Measurements from ENCODE around the gene PPP1R2.

Gene PPP1R2

GRCh38 chr3:195555110-195555509 lies 12.0 kb upstream of the PPP1R2 start:
- TF ChIP-seq CTBP1 (IDR thresholded peaks at IDR 0.05; ENCODE audit: borderline replicate concordance) (no peak), ARNT (IDR thresholded peaks at IDR 0.05) (no peak), TARDBP (IDR thresholded peaks at IDR 0.05) (no peak), LEF1 (IDR thresholded peaks at IDR 0.05; ENCODE audit: borderline replicate concordance) (no peak), BHLHE40 (IDR thresholded peaks at IDR 0.05; ENCODE audit: borderline replicate concordance) (no peak), FOXK2 (IDR thresholded peaks at IDR 0.05) (no peak), ELF4 (IDR thresholded peaks at IDR 0.05) (no peak), L3MBTL2 (conservative IDR thresholded peaks at IDR 0.05) (no peak), FOXM1 (IDR thresholded peaks at IDR 0.05; ENCODE audit: borderline replicate concordance) (no peak), HDGF (IDR thresholded peaks at IDR 0.05; ENCODE audit: borderline replicate concordance) (no peak)
- CTCF ChIA-PET: no interaction called here
- no peak for DNase-seq (ENCODE audit: extremely low spot score)
- POLR2A ChIA-PET: interaction anchor here (1.0 to 2.6 kb wide), 2 partner anchors 12 to 112 kb away, joined by 3 to 10 read pairs; partner anchors contain the start of genes ACAP2 and PPP1R2

GRCh38 chr3:195554458-195554857 lies 11.3 kb upstream of the PPP1R2 start:
- TF ChIP-seq FOXK2 (IDR thresholded peaks at IDR 0.05): no peak
- TF ChIP-seq SP1 (IDR thresholded peaks at IDR 0.05): no peak
- TF ChIP-seq SUZ12 (IDR thresholded peaks at IDR 0.05): no peak
- no peak for TF ChIP-seq LEF1 (IDR thresholded peaks at IDR 0.05; ENCODE audit: borderline replicate concordance)
- TF ChIP-seq CTBP1 (IDR thresholded peaks at IDR 0.05; ENCODE audit: borderline replicate concordance): no peak
- no peak for TF ChIP-seq ZNF384 (IDR thresholded peaks at IDR 0.05)
- no peak for TF ChIP-seq HDGF (IDR thresholded peaks at IDR 0.05; ENCODE audit: borderline replicate concordance)
- no peak for TF ChIP-seq NFRKB (IDR thresholded peaks at IDR 0.05)
- no peak for TF ChIP-seq L3MBTL2 (conservative IDR thresholded peaks at IDR 0.05)
- no peak for TF ChIP-seq FOXM1 (IDR thresholded peaks at IDR 0.05; ENCODE audit: borderline replicate concordance)
- no peak for TF ChIP-seq BHLHE40 (IDR thresholded peaks at IDR 0.05; ENCODE audit: borderline replicate concordance)
- no peak for TF ChIP-seq PKNOX1 (IDR thresholded peaks at IDR 0.05)
- no peak for TF ChIP-seq FOXA1 (IDR thresholded peaks at IDR 0.05)
- TF ChIP-seq TARDBP (IDR thresholded peaks at IDR 0.05): no peak
- TF ChIP-seq ARNT (IDR thresholded peaks at IDR 0.05): no peak
- TF ChIP-seq ELF4 (IDR thresholded peaks at IDR 0.05): no peak
- no peak for DNase-seq (ENCODE audit: extremely low spot score)
- ChIA-PET POLR2A (interaction anchor here (2.6 kb wide), 1 partner anchor 11 kb away, joined by 10 read pairs; the partner anchor contains the start of gene PPP1R2), CTCF (no interaction called here)

GRCh38 chr3:195553268-195553667 lies 10.1 kb upstream of the PPP1R2 start:
- POLR2A ChIA-PET: interaction anchor here (1.4 kb wide), 1 partner anchor 11 kb away, joined by 6 read pairs; the partner anchor contains the start of gene PPP1R2
- TF ChIP-seq ARNT (IDR thresholded peaks at IDR 0.05) (no peak), FOXK2 (IDR thresholded peaks at IDR 0.05) (no peak), LEF1 (IDR thresholded peaks at IDR 0.05; ENCODE audit: borderline replicate concordance) (no peak), L3MBTL2 (conservative IDR thresholded peaks at IDR 0.05) (no peak), SUZ12 (IDR thresholded peaks at IDR 0.05) (no peak), CTBP1 (IDR thresholded peaks at IDR 0.05; ENCODE audit: borderline replicate concordance) (no peak), TARDBP (IDR thresholded peaks at IDR 0.05) (no peak), NFRKB (IDR thresholded peaks at IDR 0.05) (no peak), FOXM1 (IDR thresholded peaks at IDR 0.05; ENCODE audit: borderline replicate concordance) (no peak), BHLHE40 (IDR thresholded peaks at IDR 0.05; ENCODE audit: borderline replicate concordance) (no peak), SP1 (IDR thresholded peaks at IDR 0.05) (no peak), ZNF384 (IDR thresholded peaks at IDR 0.05) (no peak), HDGF (IDR thresholded peaks at IDR 0.05; ENCODE audit: borderline replicate concordance) (no peak), FOXA1 (IDR thresholded peaks at IDR 0.05) (no peak), PKNOX1 (IDR thresholded peaks at IDR 0.05) (no peak), ELF4 (IDR thresholded peaks at IDR 0.05) (no peak)
- DNase-seq (ENCODE audit: extremely low spot score): no peak
- CTCF ChIA-PET: no interaction called here

- POLR2A ChIA-PET: no interaction called here
- no peak for TF ChIP-seq L3MBTL2 (conservative IDR thresholded peaks at IDR 0.05)
- no peak for TF ChIP-seq BHLHE40 (IDR thresholded peaks at IDR 0.05; ENCODE audit: borderline replicate concordance)
- no peak for TF ChIP-seq TARDBP (IDR thresholded peaks at IDR 0.05)
- no peak for TF ChIP-seq SP1 (IDR thresholded peaks at IDR 0.05)
- TF ChIP-seq FOXA1 (IDR thresholded peaks at IDR 0.05): no peak
- no peak for TF ChIP-seq ZNF384 (IDR thresholded peaks at IDR 0.05)
- no peak for TF ChIP-seq ELF4 (IDR thresholded peaks at IDR 0.05)
- TF ChIP-seq FOXK2 (IDR thresholded peaks at IDR 0.05): no peak
- TF ChIP-seq SUZ12 (IDR thresholded peaks at IDR 0.05): no peak
- no peak for TF ChIP-seq ARNT (IDR thresholded peaks at IDR 0.05)
- TF ChIP-seq CTBP1 (IDR thresholded peaks at IDR 0.05; ENCODE audit: borderline replicate concordance): no peak
- no peak for TF ChIP-seq NFRKB (IDR thresholded peaks at IDR 0.05)
- no peak for TF ChIP-seq FOXM1 (IDR thresholded peaks at IDR 0.05; ENCODE audit: borderline replicate concordance)
- TF ChIP-seq LEF1 (IDR thresholded peaks at IDR 0.05; ENCODE audit: borderline replicate concordance): no peak
- no peak for TF ChIP-seq HDGF (IDR thresholded peaks at IDR 0.05; ENCODE audit: borderline replicate concordance)
- TF ChIP-seq PKNOX1 (IDR thresholded peaks at IDR 0.05): no peak
- CTCF ChIA-PET: interaction anchor here (1.2 kb wide), 1 partner anchor 16 kb away, joined by 3 read pairs; no protein-coding TSS in a partner anchor
- DNase-seq (ENCODE audit: extremely low spot score): no peak
Measured at GRCh38 chr3:195551381-195551978, 8.4 kb upstream of the PPP1R2 start.

- DNase-seq (ENCODE audit: extremely low spot score): no peak
- ChIA-PET CTCF (interaction anchor here (1.2 kb wide), 2 partner anchors 8 to 15 kb away, joined by 3 to 5 read pairs; no protein-coding TSS in a partner anchor), POLR2A (no interaction called here)
- TF ChIP-seq HDGF (IDR thresholded peaks at IDR 0.05; ENCODE audit: borderline replicate concordance): no peak
- TF ChIP-seq BHLHE40 (IDR thresholded peaks at IDR 0.05; ENCODE audit: borderline replicate concordance): no peak
- TF ChIP-seq ARNT (IDR thresholded peaks at IDR 0.05): no peak
- no peak for TF ChIP-seq PKNOX1 (IDR thresholded peaks at IDR 0.05)
- no peak for TF ChIP-seq FOXK2 (IDR thresholded peaks at IDR 0.05)
- no peak for TF ChIP-seq NFRKB (IDR thresholded peaks at IDR 0.05)
Measured at GRCh38 chr3:195550723-195551122, 7.6 kb upstream of the PPP1R2 start.

Measured in HEK293T (cell line).